Pancreas (tissue), 10 donors: ENCODE data around the gene CKLF. TPM values are rescaled to one million over a fixed set of nuclear protein-coding genes. Genes with fewer than 3 reads are reported as not detected.
A peak's percentile ranks its signal among the peaks of the same experiment; 100 is the strongest.
"Not testable (repeated sequence)": the region's sequence is repeated elsewhere in the genome, so short reads cannot be mapped to it uniquely, and the experiment has no call there.

Experiments used
- ATAC-seq, 4 donors: fragments of 200-7000 bp; cut with Tn5 transposase; one replicate each; pipeline versions ENCODE4 v1.8.0 to v1.9.1; 2020; ENCODE audit warnings: mild to moderate bottlenecking in 4 of 4, moderate library complexity in 4 of 4
- DNase-seq, 6 donors: peaks; one replicate each; pipeline ENCODE4 v3.0.0-alpha.2; 2020
- FAIRE-seq: peaks from 2 replicates; lab custom pipeline; 2012; peaks lifted over from hg19 to GRCh38; lab: Jason Lieb, UNC
- H3K27ac ChIP-seq, 4 donors: fragments of 200-600 bp; sonication (generic); 1 replicate in 3 of 4; 2 replicates in 1 of 4; pipeline versions ENCODE4 v1.5.0 to v1.8.0; 2020
- H3K27me3 ChIP-seq, 4 donors: fragments of 200-600 bp; one replicate each; pipeline ENCODE4 v1.8.0; 2021
- H3K36me3 ChIP-seq, 3 donors: fragments of 200-600 bp; sonication (generic) in 1 of 3; one replicate each; pipeline versions ENCODE4 v1.5.0 to v1.8.0; 2020 to 2021
- H3K4me1 ChIP-seq, 3 donors: fragments of 200-600 bp; one replicate each; pipeline ENCODE4 v1.8.0; 2021
- H3K4me3 ChIP-seq, 4 donors: fragments of 200-600 bp; sonication (generic) in 2 of 4; one replicate each; pipeline versions ENCODE4 v1.5.0 to v1.8.0; 2020 to 2021
- H3K9me3 ChIP-seq, 4 donors: fragments of 200-600 bp; one replicate each; pipeline ENCODE4 v1.8.0; 2021
- CTCF ChIP-seq, 4 donors: fragments of 200-600 bp; sonication (generic) in 3 of 4; IDR thresholded peaks; one replicate each; pipeline versions ENCODE4 v1.5.0 to v1.8.0; 2021; ENCODE audit warnings: antibody characterized with exemption in 4 of 4
- WGBS, 2 donors: extraction: QIAGEN DNeasy Blood & Tissue Kit; methylation state at CpG; one replicate each; pipeline ENCODE4 v1.1.7; 2013; 5-methylcytosine and 5-hydroxymethylcytosine counted together
- intact Hi-C, 3 donors: fragments of 100-400 bp; cut with DNase I; formaldehyde crosslinking; loops; one replicate each; pipeline versions ENCODE4 v1.11.1 to v1.14.2; 2022
- polyA plus RNA-seq, 2 donors: library from polyadenylated mRNA; stranded (reverse); fragments of 200-250 nt; gene quantifications; one replicate each; pipeline ENCODE4 v1.2.3, GENCODE V29; 2013
- total RNA-seq, 6 donors: library from RNA; stranded (reverse); fragmentation: NEBNext Ultra II Directional in 4 of 6; extraction: Animal tissue kit (Norgen Biotek cat#: 25700) in 4 of 6; gene quantifications; one replicate each; pipeline versions ENCODE4 v1.2.1 to v1.2.4, GENCODE V29; 2021 to 2023
- donor health status: healthy with polysubstance abuse.
- donor health status: DM: no; HTN: no; CAD: no; lungs with moderate emphysema.
- donor health status: DM: no; HTN: no; CAD: no.
- donor health status: control.
- donor health status: control.
- donor health status: Bipolar disorder and iron deficiency.
- donor health status: DM: yes; HTN: yes; CAD: no.
- donor health status: DM: no; HTN: no; CAD: no.
- donor health status: DM: no; HTN: no; CAD: no.
- donor health status: DM: yes; HTN: yes; CAD: no.

Gene CKLF
- total and polyA plus RNA-seq, 8 donors, result 5.9 to 26.1 (median 11.0) TPM

DNA sequence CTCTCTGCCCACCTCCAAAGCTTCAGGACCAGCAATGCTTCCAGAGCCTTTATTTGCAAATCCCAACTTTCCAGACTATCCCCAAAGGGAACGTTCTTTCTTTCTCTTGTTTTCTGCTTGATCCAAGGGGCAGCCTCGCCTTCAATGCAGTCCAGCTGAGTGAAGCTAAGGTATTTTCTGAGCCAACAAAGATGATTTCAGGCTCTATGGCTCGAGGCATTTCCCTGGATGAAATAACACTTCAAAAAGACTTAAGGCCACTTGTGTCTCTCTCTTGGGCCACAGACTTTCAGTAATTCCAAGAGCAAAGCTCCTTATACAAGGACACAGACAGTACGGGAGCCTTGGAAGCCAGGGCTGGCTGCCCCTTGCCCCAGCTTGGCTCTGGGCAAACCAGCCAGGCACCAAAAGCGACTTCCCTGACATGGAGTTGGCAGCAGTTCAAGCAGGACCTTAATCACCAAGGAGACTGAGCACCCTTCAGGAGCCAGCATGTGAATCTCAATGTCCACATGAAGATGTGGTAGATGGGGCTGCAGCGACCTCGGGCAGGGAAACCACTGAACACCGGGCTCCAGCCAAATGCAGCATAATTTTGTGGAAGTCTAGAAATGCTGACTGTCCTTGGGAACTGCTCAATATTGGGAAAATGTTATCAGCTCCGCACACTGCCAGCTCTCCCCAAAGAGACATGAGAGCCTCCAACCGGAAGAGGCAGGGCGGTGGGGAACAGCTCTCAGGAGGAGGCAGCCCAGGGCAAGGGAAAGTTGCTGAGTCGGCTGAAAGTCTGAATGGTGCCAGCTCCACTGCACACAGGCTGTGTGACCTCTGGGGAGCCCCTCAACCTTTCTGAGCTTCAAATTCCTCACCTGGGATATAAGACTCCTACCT is 41.4 kb upstream of the CKLF start:
- H3K27me3 ChIP-seq, result no peaks in the 10 kb centered on the region
- peak overlapping the region; percentile 76 to 89 (median 78) for H3K27ac ChIP-seq
- DNase-seq (peak; percentile 61 to 71 (median 67)), ATAC-seq (peak; percentile 51 to 60 (median 56)), FAIRE-seq (no peak)
- no peaks in the 10 kb centered on the region for H3K9me3 ChIP-seq
- H3K4me1 ChIP-seq, result peaks cover 27 to 59% (median 34%) of the 10 kb centered on the region in 3 donors
- WGBS, 2 donors, result 29 to 33% methylated on average over 12 of the region's 12 CpGs
- H3K36me3 ChIP-seq, result peaks cover 0 to 4% (median 0%) of the 10 kb centered on the region in 3 donors
- no peak overlapping the region for H3K4me3 ChIP-seq
- intact Hi-C loops, result no loop called here
- no peak for TF ChIP-seq CTCF (IDR thresholded peaks at IDR 0.05)

GRCh38 chr16:66511602-66512271 is 40.6 kb upstream of the CKLF start:
- no peaks in the 10 kb centered on the region for H3K27me3 ChIP-seq
- H3K27ac ChIP-seq, result peak overlapping the region; percentile 76 to 89 (median 78)
- intact Hi-C loops, result no loop called here
- ATAC-seq (peak in 3 of 4 donors; percentile 9 to 14 (median 11)), FAIRE-seq (no peak), DNase-seq (peak in 2 of 6 donors; percentile 49 to 58)
- WGBS, 2 donors, result 58% methylated on average over 13 of the region's 13 CpGs
- peaks cover 33 to 65% (median 41%) of the 10 kb centered on the region in 3 donors for H3K4me1 ChIP-seq
- H3K36me3 ChIP-seq, result peaks cover 0 to 4% (median 0%) of the 10 kb centered on the region in 3 donors
- H3K4me3 ChIP-seq, result no peak overlapping the region
- TF ChIP-seq CTCF (IDR thresholded peaks at IDR 0.05), result no peak
- H3K9me3 ChIP-seq, result no peaks in the 10 kb centered on the region

- no peak for ATAC-seq
- Histone ChIP-seq H3K4me3 (no peak overlapping the region), H3K9me3 (no peaks in the 10 kb centered on the region), H3K36me3 (peaks cover 0 to 4% (median 0%) of the 10 kb centered on the region in 3 donors), H3K4me1 (peaks cover 39 to 68% (median 45%) of the 10 kb centered on the region in 3 donors), H3K27me3 (no peaks in the 10 kb centered on the region), H3K27ac (peak overlapping the region; percentile 76 to 89 (median 78))
- no peak for FAIRE-seq
- WGBS, 2 donors, result 79 to 83% methylated on average over 15 of the region's 15 CpGs
- intact Hi-C loops, result no loop called here
- no peak for TF ChIP-seq CTCF (IDR thresholded peaks at IDR 0.05)
- no peak for DNase-seq
Measured at GRCh38 chr16:66512272-66513110, 39.9 kb upstream of the CKLF start.

DNA sequence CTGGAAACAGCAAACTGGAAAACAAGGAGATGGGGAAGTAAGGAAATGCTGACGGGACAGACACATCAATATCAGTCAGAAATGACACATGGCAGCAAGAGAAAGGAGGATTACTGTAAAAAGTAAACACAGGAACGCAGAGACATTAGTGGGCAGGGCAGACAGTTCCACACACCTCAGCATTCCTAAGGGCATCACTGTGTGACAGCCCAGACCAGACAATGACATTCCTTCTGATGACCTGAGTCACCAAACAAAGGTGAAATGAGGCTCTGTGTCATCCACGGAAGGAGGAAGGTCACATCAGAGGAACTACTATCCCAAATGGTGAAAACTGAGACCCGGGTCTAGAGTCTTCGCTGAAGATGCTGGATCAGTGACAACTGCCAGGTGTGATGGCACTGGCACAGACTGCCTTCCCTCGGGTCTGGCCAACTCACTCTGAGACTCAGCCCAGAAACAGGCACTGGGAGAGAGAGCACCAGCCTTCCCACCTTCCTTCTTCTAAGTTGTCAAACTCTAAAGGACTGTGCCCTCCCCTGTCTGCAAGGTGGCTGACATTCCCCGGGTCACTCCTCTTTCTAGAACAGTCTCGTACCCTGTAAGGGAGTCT is 39.2 kb upstream of the CKLF start:
- no peak for TF ChIP-seq CTCF (IDR thresholded peaks at IDR 0.05)
- H3K27ac ChIP-seq, result peak overlapping the region; percentile 76 to 89 (median 78)
- H3K4me1 ChIP-seq, result peaks cover 45 to 69% (median 46%) of the 10 kb centered on the region in 3 donors
- peaks cover 0 to 4% (median 0%) of the 10 kb centered on the region in 3 donors for H3K36me3 ChIP-seq
- ATAC-seq, result no peak
- WGBS, 2 donors, result 79 to 80% methylated on average over 8 of the region's 8 CpGs
- intact Hi-C loops, result no loop called here
- no peaks in the 10 kb centered on the region for H3K9me3 ChIP-seq
- no peaks in the 10 kb centered on the region for H3K27me3 ChIP-seq
- DNase-seq, result no peak
- no peak for FAIRE-seq
- H3K4me3 ChIP-seq, result no peak overlapping the region

- ATAC-seq, H3K9me3 ChIP-seq, FAIRE-seq, H3K27me3 ChIP-seq, H3K4me3 ChIP-seq, H3K36me3 ChIP-seq, H3K27ac ChIP-seq, intact Hi-C loops, DNase-seq: not testable (repeated sequence)
- H3K4me1 ChIP-seq, result peaks cover 45 to 61% (median 47%) of the 10 kb centered on the region in 3 donors
- WGBS, 2 donors, result 94 to 97% methylated on average over 9 to 12 of the region's 17 CpGs
Measured at GRCh38 chr16:66514391-66514790, 38.0 kb upstream of the CKLF start.

- FAIRE-seq, H3K36me3 ChIP-seq, intact Hi-C loops, H3K9me3 ChIP-seq, H3K27me3 ChIP-seq, H3K4me3 ChIP-seq, DNase-seq, ATAC-seq: not testable (repeated sequence)
- Histone ChIP-seq H3K27ac (peak overlapping the region in 2 of 4 donors; percentile 96 to 99), H3K4me1 (peaks cover 43 to 57% (median 46%) of the 10 kb centered on the region in 3 donors)
- WGBS, 2 donors, result 85 to 95% methylated on average over 9 to 10 of the region's 10 CpGs
Measured at GRCh38 chr16:66514980-66515595, 37.3 kb upstream of the CKLF start.
